Stimulated activated CD4-positive, alpha-beta T cell treated with anti-CD3 and anti-CD28 coated beads, Interleukin-4, amount 100 ng/mL, for 24 hours (primary cell): ENCODE measurements around the gene PYGB.
A peak's percentile ranks its signal among the peaks of the same experiment; 100 is the strongest.
"Not testable (repeated sequence)": the region's sequence is repeated elsewhere in the genome, so short reads cannot be mapped to it uniquely, and the experiment has no call there.

Experiments used
- DNase-seq: peaks from one replicate; pipeline ENCODE4 v3.0.0-alpha.2; 2020

The PYGB gene

DNA sequence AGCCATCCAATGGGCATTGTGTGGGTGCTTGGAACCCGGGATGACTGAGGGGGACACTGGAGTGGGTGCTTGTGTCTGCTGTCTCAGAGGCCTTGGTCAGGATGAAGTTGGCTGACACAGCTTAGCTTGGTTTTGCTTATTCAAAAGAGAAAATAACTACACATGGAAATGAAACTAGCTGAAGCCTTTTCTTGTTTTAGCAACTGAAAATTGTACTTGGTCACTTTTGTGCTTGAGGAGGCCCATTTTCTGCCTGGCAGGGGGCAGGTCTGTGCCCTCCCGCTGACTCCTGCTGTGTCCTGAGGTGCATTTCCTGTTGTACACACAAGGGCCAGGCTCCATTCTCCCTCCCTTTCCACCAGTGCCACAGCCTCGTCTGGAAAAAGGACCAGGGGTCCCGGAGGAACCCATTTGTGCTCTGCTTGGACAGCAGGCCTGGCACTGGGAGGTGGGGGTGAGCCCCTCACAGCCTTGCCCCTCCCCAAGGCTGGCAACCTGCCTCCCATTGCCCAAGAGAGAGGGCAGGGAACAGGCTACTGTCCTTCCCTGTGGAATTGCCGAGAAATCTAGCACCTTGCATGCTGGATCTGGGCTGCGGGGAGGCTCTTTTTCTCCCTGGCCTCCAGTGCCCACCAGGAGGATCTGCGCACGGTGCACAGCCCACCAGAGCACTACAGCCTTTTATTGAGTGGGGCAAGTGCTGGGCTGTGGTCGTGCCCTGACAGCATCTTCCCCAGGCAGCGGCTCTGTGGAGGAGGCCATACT, 49.4 kb downstream of the PYGB start:
- DNase-seq, result no peak

DNA sequence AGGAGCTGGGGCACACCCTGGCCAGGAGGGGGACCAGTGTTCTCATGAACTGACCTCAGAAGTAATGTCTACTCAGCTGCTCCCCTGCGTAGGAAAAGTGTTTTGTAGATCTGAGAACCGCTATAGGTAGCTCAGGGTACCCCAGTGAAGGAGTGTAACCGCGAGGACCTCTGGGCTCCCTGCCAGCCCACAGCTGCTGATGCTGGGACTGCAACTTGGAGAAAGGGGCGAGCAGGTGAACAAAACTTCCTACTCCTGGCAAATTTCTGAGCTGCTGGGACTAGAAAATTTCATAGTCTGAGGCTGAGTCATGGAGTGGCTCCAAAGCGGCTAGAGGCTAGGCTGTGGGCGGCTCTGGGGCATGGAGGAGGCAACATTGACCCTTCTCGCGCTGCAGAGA, 51.9 kb downstream of the PYGB start:
- DNase-seq, result no peak

- DNase-seq, result no peak
Measured at GRCh38 chr20:25300496-25301170, 52.7 kb downstream of the PYGB start.

DNA sequence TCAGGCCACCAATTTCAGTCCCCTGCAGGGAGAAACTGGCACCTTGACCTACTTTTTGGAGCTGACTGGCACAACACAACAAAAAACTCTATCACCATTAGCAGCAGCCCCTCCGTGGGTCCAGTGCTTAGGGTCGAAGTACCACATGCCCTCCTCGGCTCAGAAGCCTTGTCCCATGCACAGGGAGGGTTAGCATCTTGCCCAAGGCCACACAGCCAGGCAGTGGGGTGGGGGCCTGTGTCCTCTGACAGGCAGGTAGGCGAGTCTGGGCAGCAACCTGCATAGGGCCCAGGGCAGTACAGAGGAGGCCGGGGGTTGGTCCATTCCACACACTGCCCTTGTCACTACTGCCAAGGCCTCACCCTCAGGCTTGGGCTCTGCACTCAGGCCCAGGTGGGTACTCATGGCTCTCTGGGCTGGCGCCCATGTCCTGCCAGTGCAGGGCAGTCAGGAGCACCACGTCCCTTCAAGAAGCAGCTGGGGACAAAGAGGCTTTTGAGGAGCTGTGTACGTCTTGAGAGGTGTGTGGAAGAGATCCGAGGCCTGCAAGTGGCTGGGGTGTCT, 53.6 kb downstream of the PYGB start:
- no peak for DNase-seq

- no peak for DNase-seq
Measured at GRCh38 chr20:25302596-25302995, 54.7 kb downstream of the PYGB start.

- DNase-seq, result no peak
Measured at GRCh38 chr20:25303292-25304024, 55.6 kb downstream of the PYGB start.

- DNase-seq, result no peak
Measured at GRCh38 chr20:25304025-25304549, 56.2 kb downstream of the PYGB start.

DNA sequence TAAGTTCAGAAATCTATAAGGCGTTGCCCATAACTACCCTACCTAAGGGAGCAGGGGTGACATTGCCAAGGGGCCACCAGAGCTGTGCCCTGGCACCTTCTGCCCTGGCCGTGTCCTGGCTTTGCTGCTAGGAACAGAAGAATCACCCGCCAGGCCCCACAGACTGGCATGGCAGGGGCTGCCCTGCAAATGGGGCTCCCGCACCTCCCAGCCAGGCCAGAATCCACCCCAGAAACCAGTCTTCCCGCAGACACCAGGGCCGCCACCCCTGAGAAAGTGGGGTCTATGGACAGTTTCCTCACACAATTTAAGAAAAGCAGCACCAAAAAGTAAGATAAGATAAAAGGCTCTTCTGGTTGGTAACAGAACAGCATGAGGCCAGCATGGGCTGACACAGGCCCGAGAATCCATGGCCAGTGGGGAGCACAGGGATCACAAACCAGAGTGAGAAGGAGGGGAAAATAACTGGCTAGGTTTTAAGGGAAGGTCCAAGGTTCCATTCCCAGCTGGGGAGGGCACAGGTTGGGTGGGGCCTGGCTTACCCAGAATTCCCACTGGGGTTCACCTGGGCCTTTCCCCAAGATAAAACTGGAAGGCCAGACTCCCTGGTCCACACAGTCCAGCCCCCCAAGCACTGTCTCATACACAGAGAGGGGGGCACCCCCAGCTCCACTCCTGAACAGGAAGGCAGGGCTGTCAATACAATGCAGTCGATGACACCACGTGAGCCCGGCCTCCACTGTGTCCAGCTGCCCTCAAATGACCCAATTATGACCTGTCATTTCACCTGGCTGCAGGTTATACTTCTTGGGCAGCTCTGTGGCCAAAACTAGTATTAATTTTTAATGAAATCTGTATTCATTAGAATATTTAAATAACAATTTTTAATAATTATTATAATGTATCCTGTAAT, 59.4 kb downstream of the PYGB start:
- DNase-seq, result no peak

DNA sequence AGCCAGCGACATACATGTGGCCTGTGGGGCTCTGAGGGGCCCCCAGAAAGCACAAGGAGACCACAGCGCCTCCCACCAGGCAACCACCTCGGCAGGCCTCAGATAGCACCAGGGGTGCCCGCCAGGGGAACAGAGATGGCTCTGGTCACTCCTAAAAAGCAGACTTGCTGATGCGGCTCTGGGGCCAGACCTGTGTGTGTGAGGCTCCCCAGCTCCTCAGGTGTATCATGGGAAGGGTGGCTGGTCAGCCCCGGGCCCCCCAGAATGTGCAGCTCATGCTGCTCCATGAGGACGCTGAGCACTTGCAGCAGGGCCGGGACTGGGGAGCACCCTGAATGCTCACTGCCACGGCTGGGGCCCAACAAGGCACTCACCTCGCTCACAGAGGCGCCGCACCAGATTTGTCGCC, 60.2 kb downstream of the PYGB start:
- no peak for DNase-seq

- no peak for DNase-seq
Measured at GRCh38 chr20:25308671-25309394, 60.9 kb downstream of the PYGB start.

DNA sequence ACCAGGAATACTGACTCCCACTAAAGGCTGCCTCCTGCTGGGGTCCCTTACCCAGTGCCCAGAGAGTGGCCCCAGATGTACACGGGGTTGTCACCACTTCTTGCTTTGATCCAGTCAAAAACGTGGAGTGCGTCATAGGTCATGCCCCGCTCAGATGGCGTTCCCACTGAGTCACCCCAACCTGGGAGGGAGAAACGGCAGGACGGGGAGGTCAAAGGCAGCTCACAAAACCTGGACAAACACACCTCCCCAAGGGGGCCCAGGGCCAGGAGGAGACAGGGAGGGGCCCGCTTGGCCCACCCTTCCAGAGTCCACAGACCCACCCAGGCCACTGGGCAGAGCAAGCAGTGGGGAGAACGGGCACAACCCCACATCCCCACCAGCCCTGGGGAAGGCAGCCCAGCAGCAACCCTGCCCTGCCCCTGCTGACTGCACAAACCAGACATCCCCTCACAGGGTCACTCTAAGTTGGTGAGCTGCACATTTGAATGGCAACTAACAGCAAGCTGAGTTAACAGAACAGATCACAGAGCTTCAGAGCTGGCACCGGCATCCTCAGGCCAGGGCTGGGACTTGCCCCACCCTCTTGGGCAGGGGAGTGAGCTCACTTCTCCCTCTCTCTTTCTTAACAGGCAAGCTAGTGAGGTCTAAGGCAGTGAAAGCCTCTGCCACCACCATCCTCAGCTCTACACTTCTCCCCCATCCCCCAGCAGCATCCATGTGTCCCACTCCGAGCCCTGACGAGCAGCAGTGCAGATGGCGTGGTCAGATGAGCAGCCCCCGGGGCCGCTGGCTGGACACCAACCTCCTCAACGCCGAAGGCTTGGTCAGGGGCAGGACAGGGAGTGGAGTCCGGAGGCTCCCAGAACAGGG, 61.7 kb downstream of the PYGB start:
- DNase-seq, result no peak

DNA sequence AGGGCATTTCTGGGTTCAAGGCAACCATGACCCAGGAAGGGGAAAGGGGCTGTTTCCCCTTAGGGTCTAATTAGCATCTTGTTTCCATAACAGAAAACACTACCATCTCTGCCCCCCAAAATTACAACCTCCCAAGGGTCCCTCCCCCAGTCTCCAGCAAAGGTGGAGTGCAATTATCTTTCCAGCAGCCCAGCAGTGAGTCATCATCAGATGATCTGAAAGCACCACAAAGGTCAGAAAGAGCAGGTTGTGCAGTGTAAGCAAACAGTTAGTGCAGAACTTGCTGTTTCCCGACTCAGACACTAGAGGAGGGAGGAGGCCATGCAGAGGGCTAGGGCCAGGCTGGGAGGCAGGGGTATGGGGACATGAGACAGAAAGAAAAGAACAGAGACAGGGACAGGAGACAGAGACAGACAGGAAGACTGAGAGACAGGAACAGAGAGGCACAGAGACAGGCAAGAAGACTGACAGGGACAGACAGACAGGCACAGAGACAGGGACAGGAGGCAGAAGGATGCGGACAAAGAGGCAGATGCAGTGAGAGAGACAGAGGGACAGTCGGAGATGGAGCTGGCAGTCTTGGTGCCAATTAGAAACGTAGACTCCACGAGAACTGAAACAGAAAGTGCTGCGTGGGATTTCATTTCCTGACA, 62.5 kb downstream of the PYGB start:
- DNase-seq, result peak; percentile 52

DNA sequence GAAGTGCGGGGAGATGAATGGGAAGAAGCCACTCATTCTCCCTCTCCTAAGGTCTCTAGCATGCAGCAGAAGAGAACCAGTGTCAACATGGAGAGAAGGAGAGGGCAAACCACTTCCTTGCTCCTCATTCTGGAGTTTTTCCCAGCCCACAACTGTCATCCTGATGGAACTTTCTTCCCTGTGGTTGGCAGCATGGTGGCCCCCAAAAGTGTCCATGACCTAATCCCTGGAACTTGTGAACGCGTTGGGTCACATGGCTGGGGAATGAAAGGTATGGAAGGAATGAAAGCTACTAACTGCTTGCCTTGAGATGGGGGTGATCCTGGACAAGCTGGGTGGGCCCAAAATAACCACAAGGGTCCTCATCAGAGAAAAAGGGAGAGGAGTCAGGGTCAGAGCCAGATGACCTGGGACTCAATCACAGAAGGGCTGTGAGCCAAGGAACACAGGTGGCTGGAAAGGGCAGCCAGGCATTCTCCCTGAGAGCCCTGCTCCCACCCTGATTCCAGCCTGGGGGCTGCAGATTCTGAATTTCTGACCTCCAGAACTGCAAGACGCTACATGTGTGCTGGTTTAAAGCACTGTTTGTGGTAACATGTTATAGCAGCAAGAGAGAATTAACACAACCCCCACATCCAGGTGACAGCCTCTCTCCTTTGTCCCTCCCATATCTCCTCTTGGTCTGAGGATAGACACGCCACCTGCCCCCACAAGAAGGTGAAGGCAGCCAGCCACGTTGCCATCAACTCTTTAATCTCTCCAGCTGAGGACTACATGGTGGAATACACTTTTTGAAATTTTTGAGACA, 63.2 kb downstream of the PYGB start:
- DNase-seq, result no peak

- DNase-seq, result not testable (repeated sequence)
Measured at GRCh38 chr20:25312716-25313115, 64.8 kb downstream of the PYGB start.

DNA sequence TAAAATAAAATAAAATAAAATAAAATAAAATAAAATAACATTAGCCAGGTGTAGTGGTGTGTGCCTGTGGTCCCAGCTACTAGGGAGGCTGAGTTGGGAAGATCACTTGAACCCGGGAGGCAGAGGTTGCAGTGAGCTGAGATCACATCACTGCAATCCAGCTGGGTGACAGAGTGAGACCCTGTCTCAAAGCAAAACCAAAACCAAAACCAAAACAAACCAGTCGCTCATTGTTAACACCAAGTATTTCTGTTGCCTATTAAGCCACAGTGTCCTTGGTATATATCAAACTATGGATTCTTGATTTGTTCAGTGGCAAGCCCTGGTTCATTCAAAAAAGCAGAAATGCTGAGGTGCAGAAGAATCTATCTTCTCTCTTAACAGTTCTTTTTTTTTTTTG, 65.7 kb downstream of the PYGB start:
- no peak for DNase-seq

GRCh38 chr20:25314497-25315417, 66.9 kb downstream of the PYGB start:
- no peak for DNase-seq

DNA sequence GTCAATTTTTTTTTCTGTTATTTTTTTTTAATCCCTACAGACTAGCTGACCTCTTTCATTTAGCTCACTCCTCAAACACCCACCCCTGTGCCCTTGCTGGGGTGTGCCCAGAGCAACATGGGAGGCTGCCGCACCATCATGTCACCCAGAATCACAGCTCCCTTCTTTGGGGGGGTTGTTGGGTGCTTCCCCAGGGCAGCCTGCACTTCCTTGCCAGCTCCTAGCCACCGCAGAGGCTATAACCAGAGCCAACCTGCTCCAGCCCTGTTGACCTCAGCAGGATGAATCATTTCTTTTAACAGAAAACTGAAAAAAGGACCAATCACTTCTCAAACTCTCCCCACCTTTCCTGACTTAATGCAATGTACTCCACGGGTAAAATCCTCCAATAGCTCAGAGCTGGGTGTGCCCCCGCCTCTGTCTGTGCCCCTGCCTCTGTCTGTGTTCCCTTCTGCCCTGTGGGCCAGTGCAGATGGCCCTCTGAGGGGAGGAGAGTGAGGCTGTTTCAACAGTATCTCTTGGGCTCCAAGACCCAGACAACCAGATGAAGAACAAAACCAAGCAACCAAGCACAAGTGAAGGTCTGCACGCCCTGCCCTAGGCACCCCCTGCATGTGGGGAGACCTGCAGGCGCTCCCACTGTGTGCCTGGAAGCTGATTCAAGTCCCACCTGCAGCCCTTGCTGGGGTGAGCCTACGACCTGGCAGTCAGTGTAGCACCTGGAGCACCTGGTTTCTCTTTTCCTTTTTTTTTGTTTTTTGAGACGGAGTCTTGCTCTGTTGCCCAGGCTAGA, 67.7 kb downstream of the PYGB start:
- no peak for DNase-seq
